ENCODE measurements around the gene POLRMT. TPM values are rescaled to one million over a fixed set of nuclear protein-coding genes. Genes with fewer than 3 reads are reported as not detected.

The POLRMT gene
- 20.1 and 33.2 TPM in 2 replicates for total RNA-seq (2014; rRNA removed; shearing (Covaris generic); ENCODE audit: low replicate concordance)

DNA sequence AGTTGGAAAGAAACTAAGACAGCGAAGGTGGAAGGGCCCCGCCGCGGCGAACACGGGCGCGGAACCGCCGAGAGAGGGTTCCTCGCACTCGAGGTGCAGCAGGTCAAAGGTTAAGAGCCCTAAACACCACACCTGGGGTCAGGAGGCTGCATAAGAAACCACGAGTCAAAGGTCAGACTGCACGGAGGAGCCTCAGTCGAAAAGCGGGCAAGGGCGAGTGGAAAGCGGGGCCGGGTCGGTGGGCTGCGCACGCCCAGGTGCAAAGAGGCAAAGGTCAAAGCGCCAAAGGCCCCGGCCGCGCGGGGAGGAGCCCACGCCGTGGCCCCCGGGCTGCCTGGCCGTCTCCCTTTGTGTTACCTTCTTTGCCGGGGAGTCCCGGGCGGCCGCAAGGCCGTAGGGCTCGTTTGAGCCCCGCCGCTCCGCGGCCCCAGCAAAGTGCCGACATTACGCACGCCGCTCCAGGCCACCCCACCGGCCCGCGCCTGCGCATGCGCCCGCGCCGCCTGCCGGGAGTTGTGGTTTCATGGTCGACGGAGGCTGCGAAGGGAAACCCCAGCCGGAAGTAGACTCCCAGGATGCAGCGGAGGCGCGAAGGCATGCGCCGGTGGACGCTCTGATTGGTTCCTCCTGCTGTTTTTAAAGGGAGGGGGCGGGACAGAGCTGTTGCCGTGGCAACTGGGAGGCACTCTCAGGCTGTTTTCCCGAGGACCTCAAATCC, at the start of gene POLRMT:
Gene POLRMT (minus strand): TSS at position 470 of the 718 bp plus-strand sequence. CDS start 25 bp downstream, at position 445.
- no peaks in the 10 kb centered on the region for H3K9me3 ChIP-seq
- peak within 1 kb of the TSS; percentile 88 for H3K4me3 ChIP-seq
- H3K27me3 ChIP-seq = no peaks in the 10 kb centered on the region
- DNase-seq = peak; percentile 94
- H3K36me3 ChIP-seq = no peaks in the 10 kb centered on the region; the same call in 1 of the 2 replicates

DNA sequence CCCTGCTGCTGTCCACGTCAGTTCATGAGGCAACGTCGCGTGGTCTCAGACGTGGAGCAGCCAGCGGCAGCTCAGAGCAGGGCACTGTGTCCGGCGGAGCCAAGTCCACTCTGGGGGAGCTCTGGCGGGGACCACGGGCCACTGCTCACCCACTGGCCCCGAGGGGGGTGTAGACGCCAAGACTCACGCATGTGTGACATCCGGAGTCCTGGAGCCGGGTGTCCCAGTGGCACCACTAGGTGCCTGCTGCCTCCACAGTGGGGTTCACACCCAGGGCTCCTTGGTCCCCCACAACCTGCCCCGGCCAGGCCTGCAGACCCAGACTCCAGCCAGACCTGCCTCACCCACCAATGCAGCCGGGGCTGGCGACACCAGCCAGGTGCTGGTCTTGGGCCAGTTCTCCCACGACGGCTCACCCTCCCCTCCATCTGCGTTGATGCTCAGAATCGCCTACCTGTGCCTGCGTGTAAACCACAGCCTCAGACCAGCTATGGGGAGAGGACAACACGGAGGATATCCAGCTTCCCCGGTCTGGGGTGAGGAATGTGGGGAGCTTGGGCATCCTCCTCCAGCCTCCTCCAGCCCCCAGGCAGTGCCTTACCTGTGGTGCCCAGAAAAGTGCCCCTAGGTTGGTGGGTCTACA, 49.5 kb upstream of the POLRMT start:
- no peaks in the 10 kb centered on the region; the same call in 1 of the 2 replicates for H3K36me3 ChIP-seq
- DNase-seq = no peak
- no peaks in the 10 kb centered on the region for H3K9me3 ChIP-seq
- H3K27me3 ChIP-seq = no peaks in the 10 kb centered on the region
- H3K4me3 ChIP-seq = no peak overlapping the region

- Histone ChIP-seq H3K27me3 (no peaks in the 10 kb centered on the region), H3K36me3 (no peaks in the 10 kb centered on the region; the same call in 1 of the 2 replicates), H3K4me3 (peak overlapping the region; percentile 58), H3K9me3 (no peaks in the 10 kb centered on the region)
- no peak for DNase-seq
These were observed 48.0 kb upstream of the POLRMT start for GRCh38 chr19:681029-682019.

GRCh38 chr19:680287-681028, 47.1 kb upstream of the POLRMT start:
- Histone ChIP-seq H3K4me3 (peak overlapping the region; percentile 58), H3K27me3 (no peaks in the 10 kb centered on the region), H3K36me3 (no peaks in the 10 kb centered on the region; the same call in 1 of the 2 replicates), H3K9me3 (no peaks in the 10 kb centered on the region)
- DNase-seq = peak; percentile 96

- no peaks in the 10 kb centered on the region; the same call in 1 of the 2 replicates for H3K36me3 ChIP-seq
- H3K4me3 ChIP-seq = peak overlapping the region; percentile 58
- peak; percentile 74 for DNase-seq
- H3K27me3 ChIP-seq = no peaks in the 10 kb centered on the region
- no peaks in the 10 kb centered on the region for H3K9me3 ChIP-seq
These were observed 46.3 kb upstream of the POLRMT start for GRCh38 chr19:679418-680286.

- DNase-seq = no peak
- H3K27me3 ChIP-seq = no peaks in the 10 kb centered on the region
- H3K9me3 ChIP-seq = no peaks in the 10 kb centered on the region
- H3K36me3 ChIP-seq = no peaks in the 10 kb centered on the region; the same call in 1 of the 2 replicates
- H3K4me3 ChIP-seq = peak overlapping the region; percentile 58
These were observed 45.6 kb upstream of the POLRMT start for GRCh38 chr19:678791-679388.

DNA sequence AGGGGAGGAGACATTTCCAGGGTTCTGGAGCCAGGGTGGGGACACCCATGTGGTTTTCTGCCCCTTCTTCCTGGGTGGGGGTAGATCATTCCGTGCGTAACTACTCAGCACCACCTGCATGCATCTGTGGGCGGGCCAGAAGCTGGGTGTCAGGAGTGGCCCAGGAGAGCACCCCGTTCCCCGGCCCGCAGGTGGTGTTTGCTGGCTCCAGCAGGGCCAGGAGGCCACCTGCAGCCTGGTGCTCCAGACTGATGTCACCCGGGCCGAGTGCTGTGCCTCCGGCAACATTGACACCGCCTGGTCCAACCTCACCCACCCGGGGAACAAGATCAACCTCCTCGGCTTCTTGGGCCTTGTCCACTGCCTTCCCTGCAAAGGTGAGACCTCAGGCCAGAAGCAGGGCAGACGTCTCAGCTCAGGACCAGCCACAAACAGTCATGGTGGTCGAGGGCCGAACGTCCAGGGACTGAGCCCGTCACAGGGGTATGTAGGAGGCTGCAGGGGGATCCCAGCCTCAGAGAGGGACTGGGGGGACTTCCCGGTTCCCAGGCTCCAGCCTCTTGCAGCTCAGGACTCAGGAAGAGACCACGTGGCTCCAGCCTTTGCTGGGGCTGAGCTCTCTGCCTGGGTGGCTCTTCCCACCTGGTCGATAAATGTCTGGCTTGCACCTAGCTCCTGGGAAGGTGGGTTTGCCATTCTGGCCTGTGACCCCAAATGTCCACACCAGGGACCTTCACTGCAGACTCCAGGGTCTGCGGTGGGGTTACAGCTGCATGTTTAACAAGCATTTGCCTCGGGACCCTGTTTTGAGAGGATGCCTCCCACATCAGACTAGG, 44.5 kb upstream of the POLRMT start:
- DNase-seq = no peak
- H3K4me3 ChIP-seq = no peak overlapping the region
- H3K9me3 ChIP-seq = no peaks in the 10 kb centered on the region
- H3K36me3 ChIP-seq = no peaks in the 10 kb centered on the region; the same call in 1 of the 2 replicates
- H3K27me3 ChIP-seq = no peaks in the 10 kb centered on the region

DNA sequence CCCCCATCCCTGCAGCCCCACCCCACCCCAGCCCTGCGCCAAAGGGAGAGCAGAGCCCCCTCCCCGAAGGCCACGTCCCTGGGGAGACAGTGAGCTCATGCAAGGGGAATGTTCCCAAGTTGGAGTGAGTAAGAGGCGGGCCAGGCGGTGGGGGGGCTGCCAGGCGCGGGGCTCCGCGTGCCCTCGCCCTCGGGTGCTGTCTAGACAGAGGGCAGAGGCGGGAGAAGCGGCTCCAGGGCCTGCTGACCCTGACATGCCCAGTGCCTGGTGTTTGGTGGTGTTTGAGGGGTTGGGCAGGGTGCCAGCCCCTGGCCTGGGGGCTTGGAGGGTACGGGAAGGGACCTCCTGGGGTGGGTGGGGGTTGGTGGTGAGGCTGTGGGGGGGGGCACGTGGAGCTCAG, 43.9 kb upstream of the POLRMT start:
- DNase-seq = peak; percentile 86
- H3K36me3 ChIP-seq = no peaks in the 10 kb centered on the region; the same call in 1 of the 2 replicates
- peak overlapping the region; percentile 57 for H3K4me3 ChIP-seq
- H3K9me3 ChIP-seq = no peaks in the 10 kb centered on the region
- H3K27me3 ChIP-seq = no peaks in the 10 kb centered on the region

DNA sequence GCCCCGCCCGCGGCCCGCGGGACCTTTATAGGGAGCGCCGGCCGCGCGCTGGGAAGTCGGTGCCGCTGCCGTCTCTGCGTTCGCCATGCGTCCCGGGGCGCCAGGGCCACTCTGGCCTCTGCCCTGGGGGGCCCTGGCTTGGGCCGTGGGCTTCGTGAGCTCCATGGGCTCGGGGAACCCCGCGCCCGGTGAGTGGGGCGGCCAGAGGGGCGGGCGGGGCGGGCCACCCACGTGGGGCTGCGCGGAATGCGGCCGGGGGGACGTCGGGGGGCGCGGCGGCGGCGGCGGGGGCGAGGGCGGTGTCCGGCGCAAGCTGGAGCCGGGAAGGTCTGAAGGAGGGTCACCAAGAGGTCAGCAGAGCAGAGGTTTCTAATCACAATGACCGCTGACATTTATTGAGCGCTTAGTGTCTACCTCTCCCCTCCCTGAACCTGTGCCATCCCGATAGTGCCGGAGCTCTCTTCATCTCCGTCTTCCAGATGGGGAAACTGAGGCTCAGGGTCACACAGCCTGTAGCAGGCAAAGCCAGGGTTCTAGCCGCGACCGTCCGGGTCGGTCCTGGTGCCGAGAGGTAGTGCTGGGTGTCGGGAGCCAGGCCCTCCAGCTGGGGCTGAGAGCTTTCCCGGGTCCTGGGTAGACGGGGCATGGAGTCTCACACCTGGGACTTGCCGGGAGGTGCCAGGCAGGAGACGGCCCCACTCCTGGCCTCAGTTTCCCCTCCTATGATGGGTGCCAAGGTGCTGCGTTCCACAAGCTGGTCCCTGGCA, 43.2 kb upstream of the POLRMT start, which contains the start of gene FSTL3:
Gene FSTL3 (plus strand): TSS at position 54 of the 767 bp plus-strand sequence. CDS start 32 bp downstream, at position 86.
- peak; percentile 46 for DNase-seq
- Histone ChIP-seq H3K9me3 (no peaks in the 10 kb centered on the region), H3K4me3 (peak within 1 kb of the TSS; percentile 57), H3K27me3 (no peaks in the 10 kb centered on the region), H3K36me3 (no peaks in the 10 kb centered on the region; the same call in 1 of the 2 replicates)

GRCh38 chr19:676007-676338, 42.6 kb upstream of the POLRMT start:
- peak overlapping the region; percentile 57 for H3K4me3 ChIP-seq
- no peaks in the 10 kb centered on the region; the same call in 1 of the 2 replicates for H3K36me3 ChIP-seq
- H3K9me3 ChIP-seq = no peaks in the 10 kb centered on the region
- H3K27me3 ChIP-seq = no peaks in the 10 kb centered on the region
- no peak for DNase-seq

DNA sequence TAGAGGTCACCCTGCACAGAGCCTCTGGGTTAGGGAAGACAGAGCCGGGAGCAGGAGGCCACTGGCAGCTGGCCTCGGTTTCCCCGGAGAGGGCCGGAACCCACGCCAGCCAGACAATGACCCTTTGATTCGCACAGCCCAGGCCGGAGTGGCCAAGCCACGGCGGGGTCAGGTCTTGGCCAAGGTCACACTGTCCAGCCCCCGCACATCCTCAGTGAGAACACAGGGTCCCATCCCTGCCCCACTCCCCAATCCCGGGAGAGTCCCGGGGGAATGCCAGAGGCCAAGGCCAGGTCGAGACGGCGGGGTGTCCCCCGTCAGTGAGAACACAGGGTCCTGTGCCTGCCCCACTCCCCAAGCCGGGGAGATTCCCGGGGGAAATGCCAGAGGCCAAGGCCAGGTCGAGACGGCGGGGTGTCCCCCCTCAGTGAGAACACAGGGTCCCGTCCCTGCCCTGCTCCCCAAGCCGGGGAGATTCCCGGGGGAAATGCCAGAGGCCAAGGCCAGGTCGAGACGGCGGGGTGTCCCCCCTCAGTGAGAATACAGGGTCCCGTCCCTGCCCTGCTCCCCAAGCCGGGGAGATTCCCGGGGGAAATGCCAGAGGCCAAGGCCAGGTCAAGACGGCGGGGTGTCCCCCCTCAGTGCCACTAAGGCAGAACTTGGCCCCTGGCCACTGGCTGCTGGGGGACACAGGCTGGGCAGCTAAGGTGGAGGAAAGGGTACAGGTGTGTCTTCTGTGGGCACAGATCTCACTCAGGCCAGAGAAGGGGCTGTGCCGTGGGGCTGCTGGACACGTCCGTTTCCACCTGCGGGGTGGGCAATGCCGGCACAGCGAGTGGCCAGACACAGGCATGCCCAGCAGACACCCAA, 41.2 kb upstream of the POLRMT start:
- Histone ChIP-seq H3K9me3 (no peaks in the 10 kb centered on the region), H3K4me3 (no peak overlapping the region)
- DNase-seq = no peak

DNA sequence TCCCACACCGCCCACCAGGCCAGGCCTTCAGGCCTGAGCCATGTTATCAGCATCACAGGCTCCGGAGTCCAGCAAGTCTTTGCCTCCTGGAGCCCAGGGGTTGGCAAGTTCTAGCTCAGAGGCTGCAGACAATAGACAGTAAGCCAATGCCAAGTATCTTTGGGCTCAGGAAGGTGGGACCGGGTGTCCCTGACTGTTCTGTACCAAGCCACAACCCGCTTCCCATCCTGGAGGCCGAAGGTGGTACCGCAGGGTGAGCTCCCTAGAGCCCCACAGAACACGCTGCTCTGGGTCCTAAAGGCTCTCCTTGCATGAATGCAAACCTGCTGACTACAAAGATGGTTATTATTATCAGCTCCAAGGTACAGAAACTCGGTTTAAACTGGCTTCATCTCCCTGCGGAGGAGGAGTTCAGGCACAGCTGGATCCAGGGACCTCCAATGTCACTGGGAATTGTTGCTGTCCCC, 37.3 kb upstream of the POLRMT start:
- no peak for DNase-seq

More for the DNA sequence above, 41.2 kb upstream of the POLRMT start:
- no peaks in the 10 kb centered on the region; the same call in 1 of the 2 replicates for H3K36me3 ChIP-seq
- no peaks in the 10 kb centered on the region for H3K27me3 ChIP-seq

More for the DNA sequence above, 37.3 kb upstream of the POLRMT start:
- Histone ChIP-seq H3K9me3 (no peaks in the 10 kb centered on the region), H3K36me3 (no peaks in the 10 kb centered on the region), H3K4me3 (no peak overlapping the region), H3K27me3 (no peaks in the 10 kb centered on the region)

Data from MG63 (cell line).